Measurements from ENCODE around the gene ZC3H10. TPM values are rescaled to one million over a fixed set of nuclear protein-coding genes. Genes with fewer than 3 reads are reported as not detected.

Gene ZC3H10
- total RNA-seq, 4 donors from 2014 or later: 3.7 to 10.1 (median 4.5) TPM

GRCh38 chr12:56152756-56153677, 35.0 kb downstream of the ZC3H10 start:
- no peaks in the 10 kb centered on the region for H3K27me3 ChIP-seq
- TF ChIP-seq EP300 (IDR thresholded peaks at IDR 0.05; ENCODE audit: low read depth): no peak
- no peak for TF ChIP-seq POLR2A (IDR thresholded peaks at IDR 0.05)
- no peak for TF ChIP-seq POLR2AphosphoS5 (IDR thresholded peaks at IDR 0.05)
- TF ChIP-seq, protein P1, sequence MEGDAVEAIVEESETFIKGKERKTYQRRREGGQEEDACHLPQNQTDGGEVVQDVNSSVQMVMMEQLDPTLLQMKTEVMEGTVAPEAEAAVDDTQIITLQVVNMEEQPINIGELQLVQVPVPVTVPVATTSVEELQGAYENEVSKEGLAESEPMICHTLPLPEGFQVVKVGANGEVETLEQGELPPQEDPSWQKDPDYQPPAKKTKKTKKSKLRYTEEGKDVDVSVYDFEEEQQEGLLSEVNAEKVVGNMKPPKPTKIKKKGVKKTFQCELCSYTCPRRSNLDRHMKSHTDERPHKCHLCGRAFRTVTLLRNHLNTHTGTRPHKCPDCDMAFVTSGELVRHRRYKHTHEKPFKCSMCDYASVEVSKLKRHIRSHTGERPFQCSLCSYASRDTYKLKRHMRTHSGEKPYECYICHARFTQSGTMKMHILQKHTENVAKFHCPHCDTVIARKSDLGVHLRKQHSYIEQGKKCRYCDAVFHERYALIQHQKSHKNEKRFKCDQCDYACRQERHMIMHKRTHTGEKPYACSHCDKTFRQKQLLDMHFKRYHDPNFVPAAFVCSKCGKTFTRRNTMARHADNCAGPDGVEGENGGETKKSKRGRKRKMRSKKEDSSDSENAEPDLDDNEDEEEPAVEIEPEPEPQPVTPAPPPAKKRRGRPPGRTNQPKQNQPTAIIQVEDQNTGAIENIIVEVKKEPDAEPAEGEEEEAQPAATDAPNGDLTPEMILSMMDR (IDR thresholded peaks at IDR 0.05): no peak
- H3K36me3 ChIP-seq: no peaks in the 10 kb centered on the region
- peak overlapping the region; percentile 92 to 98 (median 97) for H3K27ac ChIP-seq
- no peak for DNase-seq
- intact Hi-C loops (cut with DNase I; ENCODE audit: low total_unique reads): no loop called here
- in situ Hi-C loops (cut with MboI; ENCODE audit: low pct_ligation_motif_present in 1 of 4, low pct_unique_long_range_greater_than_20kb in 1 of 4, low sequenced_read_pairs in 3 of 4): no loop called here
- no peaks in the 10 kb centered on the region for H3K9me3 ChIP-seq
- H3K4me3 ChIP-seq: peak overlapping the region; percentile 13 to 77 (median 50)
- 0 to 7% methylated on average over 2 to 8 of the region's 8 CpGs for WGBS, 2 donors (ENCODE audit: low coverage in 1 of 2)
- H3K4me1 ChIP-seq: peaks cover 18 to 40% (median 30%) of the 10 kb centered on the region in 4 donors

DNA sequence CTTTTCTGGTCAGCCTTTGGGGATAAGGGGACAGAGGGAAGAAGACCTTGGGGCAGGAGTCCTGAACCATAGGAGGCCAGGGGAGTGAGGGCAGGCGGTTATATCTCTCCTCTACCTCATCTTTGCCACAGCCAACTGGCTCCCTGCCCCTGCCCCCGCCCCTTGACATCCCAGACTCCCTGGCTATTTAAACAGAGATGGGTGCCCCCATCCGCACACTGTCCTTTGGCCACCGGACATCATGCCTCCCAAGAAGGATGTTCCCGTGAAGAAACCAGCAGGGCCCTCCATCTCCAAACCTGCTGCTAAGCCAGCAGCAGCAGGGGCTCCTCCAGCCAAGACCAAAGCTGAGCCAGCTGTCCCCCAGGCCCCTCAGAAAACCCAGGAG, 35.6 kb downstream of the ZC3H10 start:
- no peak overlapping the region for H3K27ac ChIP-seq

GRCh38 chr12:56154246-56154771, 36.2 kb downstream of the ZC3H10 start:
- intact Hi-C loops (cut with DNase I; ENCODE audit: low total_unique reads): no loop called here

More for the DNA sequence above, 35.6 kb downstream of the ZC3H10 start:
- no peak for DNase-seq
- 79% methylated on average over 5 of the region's 5 CpGs; no CpG with 5 or more reads in 1 of the 2 donors for WGBS, 2 donors (ENCODE audit: low coverage in 1 of 2)
- no peaks in the 10 kb centered on the region for H3K36me3 ChIP-seq
- intact Hi-C loops (cut with DNase I; ENCODE audit: low total_unique reads) (no loop called here), in situ Hi-C loops (cut with MboI; ENCODE audit: low pct_ligation_motif_present in 1 of 4, low pct_unique_long_range_greater_than_20kb in 1 of 4, low sequenced_read_pairs in 3 of 4) (no loop called here)
- TF ChIP-seq EP300 (IDR thresholded peaks at IDR 0.05; ENCODE audit: low read depth): no peak
- H3K4me3 ChIP-seq: no peak overlapping the region
- no peaks in the 10 kb centered on the region for H3K9me3 ChIP-seq
- no peaks in the 10 kb centered on the region for H3K27me3 ChIP-seq
- H3K4me1 ChIP-seq: peaks cover 18 to 40% (median 30%) of the 10 kb centered on the region in 4 donors

GRCh38 chr12:56154818-56155217, 36.8 kb downstream of the ZC3H10 start:
- 93% methylated on average over 5 of the region's 5 CpGs; no CpG with 5 or more reads in 1 of the 2 donors for WGBS, 2 donors (ENCODE audit: low coverage in 1 of 2)
- intact Hi-C loops (cut with DNase I; ENCODE audit: low total_unique reads) (no loop called here), in situ Hi-C loops (cut with MboI; ENCODE audit: low pct_ligation_motif_present in 1 of 4, low pct_unique_long_range_greater_than_20kb in 1 of 4, low sequenced_read_pairs in 3 of 4) (no loop called here)
- TF ChIP-seq EP300 (IDR thresholded peaks at IDR 0.05; ENCODE audit: low read depth) (no peak), POLR2AphosphoS5 (IDR thresholded peaks at IDR 0.05) (no peak)
- TF ChIP-seq, protein P1 (IDR thresholded peaks at IDR 0.05): no peak
- no peak for DNase-seq
- Histone ChIP-seq H3K27me3 (no peaks in the 10 kb centered on the region), H3K27ac (no peak overlapping the region), H3K4me1 (peaks cover 18 to 45% (median 34%) of the 10 kb centered on the region in 4 donors), H3K36me3 (peaks cover 0 to 4% (median 2%) of the 10 kb centered on the region in 4 donors), H3K4me3 (no peak overlapping the region), H3K9me3 (no peaks in the 10 kb centered on the region)

More at GRCh38 chr12:56154246-56154771, 36.2 kb downstream of the ZC3H10 start:
- H3K36me3 ChIP-seq: no peaks in the 10 kb centered on the region
- no peaks in the 10 kb centered on the region for H3K27me3 ChIP-seq
- in situ Hi-C loops (cut with MboI; ENCODE audit: low pct_ligation_motif_present in 1 of 4, low pct_unique_long_range_greater_than_20kb in 1 of 4, low sequenced_read_pairs in 3 of 4): no loop called here
- H3K4me3 ChIP-seq: no peak overlapping the region
- H3K9me3 ChIP-seq: no peaks in the 10 kb centered on the region
- peaks cover 18 to 40% (median 30%) of the 10 kb centered on the region in 4 donors for H3K4me1 ChIP-seq
- no peak overlapping the region for H3K27ac ChIP-seq
- no peak for DNase-seq
- TF ChIP-seq, protein P1 (IDR thresholded peaks at IDR 0.05): no peak
- TF ChIP-seq POLR2AphosphoS5 (IDR thresholded peaks at IDR 0.05): no peak
- no peak for TF ChIP-seq POLR2A (IDR thresholded peaks at IDR 0.05)
- no peak for TF ChIP-seq EP300 (IDR thresholded peaks at IDR 0.05; ENCODE audit: low read depth)
- 100% methylated on average over 1 of the region's 1 CpG; no CpG with 5 or more reads in 1 of the 2 donors for WGBS, 2 donors (ENCODE audit: low coverage in 1 of 2)

All from transverse colon (tissue), 4 donors.